Upper lobe of left lung (tissue), 6 donors: ENCODE measurements around the gene DLX3. TPM values are rescaled to one million over a fixed set of nuclear protein-coding genes. Genes with fewer than 3 reads are reported as not detected.

Source experiments
- ATAC-seq, 2 donors: fragments of 200-7000 bp; cut with Tn5 transposase; one replicate each; pipeline ENCODE4 v1.9.1; 2022; ENCODE audit warnings: mild to moderate bottlenecking in 2 of 2, moderate library complexity in 2 of 2; ENCODE audit not compliant: low FRiP score in 2 of 2
- DNase-seq, 2 donors: peaks; one replicate each; pipeline ENCODE4 v3.0.0-alpha.2; 2019 to 2020
- H3K27ac ChIP-seq, 4 donors: fragments of 200-600 bp; sonication (generic); one replicate each; pipeline ENCODE4 v1.5.1; 2016 to 2019
- H3K27me3 ChIP-seq, 4 donors: fragments of 200-600 bp; sonication (generic); one replicate each; pipeline ENCODE4 v1.5.1; 2017 to 2019
- H3K36me3 ChIP-seq, 4 donors: fragments of 200-600 bp; sonication (generic); one replicate each; pipeline ENCODE4 v1.5.1; 2016 to 2019
- H3K4me1 ChIP-seq, 4 donors: fragments of 200-600 bp; sonication (generic); one replicate each; pipeline ENCODE4 v1.5.1; 2018 to 2019
- H3K4me3 ChIP-seq, 4 donors: fragments of 200-600 bp; sonication (generic); one replicate each; pipeline ENCODE4 v1.5.1; 2017 to 2019; ENCODE audit warnings: mild to moderate bottlenecking in 2 of 4, moderate library complexity in 1 of 4
- H3K9me3 ChIP-seq, 4 donors: fragments of 200-600 bp; sonication (generic); one replicate each; pipeline ENCODE4 v1.5.1; 2018 to 2019
- EP300 ChIP-seq, 4 donors: sonication (generic); formaldehyde crosslinking; IDR thresholded peaks; one replicate each; pipeline ENCODE4 v1.5.1; 2017; ENCODE audit warnings: antibody characterized with exemption in 4 of 4, control low read depth in 2 of 4
- POLR2A ChIP-seq, 4 donors: fragments of 450-650 bp; IDR thresholded peaks; one replicate each; pipeline ENCODE4 v1.5.1; 2016 to 2017; ENCODE audit warnings: antibody characterized with exemption in 4 of 4, mild to moderate bottlenecking in 2 of 4
- POLR2AphosphoS5 ChIP-seq, 2 donors: sonication (generic); formaldehyde crosslinking; IDR thresholded peaks; one replicate each; pipeline ENCODE4 v1.5.1; 2017; ENCODE audit warnings: antibody characterized with exemption in 2 of 2
- WGBS, 2 donors: methylation state at CpG; one replicate each; pipeline ENCODE4 v1.1.5; 2017 to 2018; 5-methylcytosine and 5-hydroxymethylcytosine counted together
- total RNA-seq, 6 donors: library from RNA; depleted of rRNA in 4 of 6; stranded (reverse); fragments of >200 nt in 4 of 6; gene quantifications; one replicate each; pipeline versions ENCODE4 v1.1.0 to v1.2.1, GENCODE V29; 2016 to 2021
- TF ChIP-seq, protein P1 (sequence below), 6 experiments: fragments of 450-650 bp in 4 of 6; fragments of 200-600 bp in 2 of 6; sonication (generic) in 2 of 6; IDR thresholded peaks; one replicate each; pipeline ENCODE4 v1.5.1; 2016 to 2019; ENCODE audit warnings: antibody characterized with exemption in 6 of 6
- donor health status: DM: no; HTN: no; CAD: no; lungs with moderate emphysema.
- donor health status: DM: no; HTN: yes; CAD: no; lungs with severe emphysema.

DLX3 gene
- total RNA-seq, 6 donors from 2014 or later, result 0.20 to 0.91 (median 0.54) TPM; not detected in 2

DNA sequence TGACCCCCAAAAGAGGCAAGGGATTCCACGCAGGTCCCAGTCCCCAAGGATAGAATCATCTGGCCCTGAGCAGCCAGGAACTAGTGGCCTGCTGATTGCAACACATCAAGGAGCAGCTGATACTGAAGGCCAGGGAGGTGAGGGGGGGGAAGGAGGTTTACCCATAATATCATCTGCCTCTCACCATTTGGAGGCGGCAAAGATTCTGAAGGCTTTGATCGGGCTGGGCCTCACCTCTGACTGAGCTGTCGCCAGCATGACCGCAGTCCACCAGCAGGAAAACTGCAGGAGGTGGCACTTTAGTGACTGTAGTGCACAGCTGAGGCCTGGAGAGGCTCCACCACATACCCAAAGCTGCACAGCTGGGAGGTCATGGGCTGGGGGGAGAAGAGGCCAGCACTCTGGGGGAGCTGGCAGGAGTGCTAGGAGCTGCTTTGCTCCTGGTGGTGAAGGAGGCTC is 40.4 kb upstream of the DLX3 start:
- Histone ChIP-seq H3K27me3 (no peaks in the 10 kb centered on the region), H3K27ac (peak overlapping the region; percentile 85 to 91 (median 89)), H3K4me3 (no peak overlapping the region), H3K36me3 (no peaks in the 10 kb centered on the region), H3K9me3 (no peaks in the 10 kb centered on the region), H3K4me1 (peaks cover 45 to 69% (median 54%) of the 10 kb centered on the region in 4 donors)
- no peak for TF ChIP-seq POLR2A (IDR thresholded peaks at IDR 0.05)
- TF ChIP-seq POLR2AphosphoS5 (IDR thresholded peaks at IDR 0.05), result peak in 1 of 2 donors; percentile 10
- TF ChIP-seq, protein P1, sequence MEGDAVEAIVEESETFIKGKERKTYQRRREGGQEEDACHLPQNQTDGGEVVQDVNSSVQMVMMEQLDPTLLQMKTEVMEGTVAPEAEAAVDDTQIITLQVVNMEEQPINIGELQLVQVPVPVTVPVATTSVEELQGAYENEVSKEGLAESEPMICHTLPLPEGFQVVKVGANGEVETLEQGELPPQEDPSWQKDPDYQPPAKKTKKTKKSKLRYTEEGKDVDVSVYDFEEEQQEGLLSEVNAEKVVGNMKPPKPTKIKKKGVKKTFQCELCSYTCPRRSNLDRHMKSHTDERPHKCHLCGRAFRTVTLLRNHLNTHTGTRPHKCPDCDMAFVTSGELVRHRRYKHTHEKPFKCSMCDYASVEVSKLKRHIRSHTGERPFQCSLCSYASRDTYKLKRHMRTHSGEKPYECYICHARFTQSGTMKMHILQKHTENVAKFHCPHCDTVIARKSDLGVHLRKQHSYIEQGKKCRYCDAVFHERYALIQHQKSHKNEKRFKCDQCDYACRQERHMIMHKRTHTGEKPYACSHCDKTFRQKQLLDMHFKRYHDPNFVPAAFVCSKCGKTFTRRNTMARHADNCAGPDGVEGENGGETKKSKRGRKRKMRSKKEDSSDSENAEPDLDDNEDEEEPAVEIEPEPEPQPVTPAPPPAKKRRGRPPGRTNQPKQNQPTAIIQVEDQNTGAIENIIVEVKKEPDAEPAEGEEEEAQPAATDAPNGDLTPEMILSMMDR (IDR thresholded peaks at IDR 0.05), result peak in 1 of 6 experiments; percentile 44
- 48 to 71% methylated on average over 5 of the region's 5 CpGs for WGBS, 2 donors
- ATAC-seq, result peak; percentile 16 to 60
- DNase-seq, result peak in 1 of 2 donors; percentile 75

DNA sequence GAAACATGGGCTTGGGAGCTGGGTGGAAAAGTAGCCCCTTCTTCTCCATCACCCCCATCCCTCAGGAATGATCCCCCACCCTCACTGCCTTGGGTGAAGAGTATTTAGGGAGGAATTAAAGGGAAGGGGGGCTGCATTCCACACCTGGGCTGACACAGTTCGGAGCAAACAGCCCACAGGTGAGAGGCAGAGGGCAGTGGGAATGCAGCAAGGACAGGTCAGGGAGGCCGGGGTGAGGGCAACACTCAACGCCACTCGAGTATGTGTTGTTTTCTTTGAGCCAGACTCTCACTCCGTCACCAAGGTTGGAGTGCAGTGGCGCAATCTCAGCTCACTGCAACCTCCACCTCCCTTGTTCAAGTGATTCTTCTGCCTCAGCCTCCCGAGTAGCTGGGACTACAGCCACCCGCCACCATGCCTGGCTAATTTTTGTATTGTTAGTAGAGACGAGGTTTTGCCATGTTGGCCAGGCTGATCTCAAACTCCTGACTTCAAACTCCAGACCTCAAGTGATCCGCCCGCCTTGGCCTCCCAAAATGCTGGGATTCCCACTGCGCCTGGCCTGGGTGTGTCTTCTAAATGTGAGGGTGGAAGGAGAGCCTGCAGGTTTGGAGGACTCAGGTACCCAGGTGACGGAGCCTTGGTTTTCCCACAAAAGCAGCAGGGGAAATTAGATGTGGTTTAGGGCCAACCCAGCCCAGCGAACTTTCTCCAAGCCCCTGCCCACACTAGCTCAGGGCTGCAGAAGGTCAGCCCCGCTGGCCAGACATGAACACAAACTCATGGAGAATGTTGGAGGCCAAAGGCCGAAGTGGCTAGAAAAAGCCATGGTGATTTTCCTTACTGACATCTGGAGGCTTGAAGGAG is 39.7 kb upstream of the DLX3 start:
- Histone ChIP-seq H3K9me3 (no peaks in the 10 kb centered on the region), H3K4me3 (no peak overlapping the region), H3K27ac (peak overlapping the region; percentile 85 to 91 (median 89)), H3K4me1 (peaks cover 45 to 63% (median 53%) of the 10 kb centered on the region in 4 donors), H3K27me3 (no peaks in the 10 kb centered on the region), H3K36me3 (no peaks in the 10 kb centered on the region)
- DNase-seq, result peak in 1 of 2 donors; percentile 94
- 63 to 66% methylated on average over 14 to 16 of the region's 16 CpGs for WGBS, 2 donors
- TF ChIP-seq POLR2A (IDR thresholded peaks at IDR 0.05) (peak in 1 of 4 donors; percentile 16), POLR2AphosphoS5 (IDR thresholded peaks at IDR 0.05) (peak; percentile 66 to 67), EP300 (IDR thresholded peaks at IDR 0.05) (peak in 2 of 4 donors; percentile 35 to 92)
- TF ChIP-seq, protein P1 (IDR thresholded peaks at IDR 0.05), result no peak
- ATAC-seq, result peak; percentile 63 to 88

DNA sequence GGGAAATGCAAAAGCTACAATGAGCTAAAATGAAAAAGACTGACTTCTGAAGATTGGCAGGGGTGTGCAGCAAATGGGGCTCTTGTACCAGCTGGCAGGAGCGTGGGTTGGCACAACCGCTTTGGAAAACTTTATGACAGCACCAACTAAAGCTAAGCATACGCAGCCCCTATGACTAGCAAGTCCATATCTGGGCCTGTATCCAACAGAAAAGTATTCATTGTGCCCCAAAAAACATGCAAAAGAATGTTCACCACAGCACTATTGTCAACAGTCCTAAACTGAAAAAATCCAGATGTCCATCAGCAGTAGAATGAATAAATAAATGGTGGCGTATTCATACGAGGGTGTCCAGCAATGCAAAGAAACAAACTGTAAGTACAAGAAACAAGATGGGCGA is 38.3 kb upstream of the DLX3 start:
- peak overlapping the region; percentile 85 to 91 (median 89) for H3K27ac ChIP-seq
- no peaks in the 10 kb centered on the region for H3K9me3 ChIP-seq
- ATAC-seq (no peak), DNase-seq (no peak)
- TF ChIP-seq POLR2AphosphoS5 (IDR thresholded peaks at IDR 0.05), result no peak
- TF ChIP-seq, protein P1 (IDR thresholded peaks at IDR 0.05), result no peak
- no peak for TF ChIP-seq POLR2A (IDR thresholded peaks at IDR 0.05)
- TF ChIP-seq EP300 (IDR thresholded peaks at IDR 0.05), result no peak
- no peaks in the 10 kb centered on the region for H3K27me3 ChIP-seq
- H3K36me3 ChIP-seq, result no peaks in the 10 kb centered on the region
- WGBS, 2 donors, result 72% methylated on average over 6 of the region's 6 CpGs
- H3K4me3 ChIP-seq, result no peak overlapping the region
- H3K4me1 ChIP-seq, result peaks cover 44 to 56% (median 47%) of the 10 kb centered on the region in 4 donors

DNA sequence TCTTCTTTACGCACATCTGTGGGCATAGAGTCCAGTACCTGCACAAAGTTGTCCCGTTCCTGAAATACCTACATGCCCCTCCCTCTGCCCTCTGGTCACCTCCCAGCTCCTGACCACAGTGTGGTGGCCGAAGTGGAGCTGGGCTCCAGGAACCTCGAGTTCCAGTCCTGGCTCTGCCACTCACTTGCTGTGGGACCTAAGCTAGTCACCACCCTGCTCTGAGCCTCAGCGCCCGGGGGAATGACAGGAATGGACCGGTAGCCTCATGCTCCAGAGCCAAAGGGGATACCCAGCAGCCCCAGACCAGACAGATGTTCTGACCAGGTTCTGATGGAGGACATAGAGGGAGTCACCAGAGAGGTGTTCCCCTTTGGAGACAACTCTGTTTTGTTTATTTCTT is 34.2 kb upstream of the DLX3 start:
- Histone ChIP-seq H3K36me3 (no peaks in the 10 kb centered on the region), H3K4me3 (no peak overlapping the region), H3K9me3 (no peaks in the 10 kb centered on the region), H3K4me1 (peaks cover 22 to 38% (median 24%) of the 10 kb centered on the region in 4 donors), H3K27me3 (no peaks in the 10 kb centered on the region), H3K27ac (peak overlapping the region in 3 of 4 donors; percentile 49 to 81 (median 58))
- 88 to 91% methylated on average over 6 to 7 of the region's 7 CpGs for WGBS, 2 donors
- ATAC-seq (no peak), DNase-seq (no peak)
- TF ChIP-seq, protein P1 (IDR thresholded peaks at IDR 0.05), result no peak
